Measurements from ENCODE around the gene CDC7.

- TF ChIP-seq TAF1 (IDR thresholded peaks at IDR 0.05; ENCODE audit: low read depth), result no peak
- TF ChIP-seq YY1 (IDR thresholded peaks at IDR 0.05; ENCODE audit: low read depth), result no peak
- TF ChIP-seq, protein P1, sequence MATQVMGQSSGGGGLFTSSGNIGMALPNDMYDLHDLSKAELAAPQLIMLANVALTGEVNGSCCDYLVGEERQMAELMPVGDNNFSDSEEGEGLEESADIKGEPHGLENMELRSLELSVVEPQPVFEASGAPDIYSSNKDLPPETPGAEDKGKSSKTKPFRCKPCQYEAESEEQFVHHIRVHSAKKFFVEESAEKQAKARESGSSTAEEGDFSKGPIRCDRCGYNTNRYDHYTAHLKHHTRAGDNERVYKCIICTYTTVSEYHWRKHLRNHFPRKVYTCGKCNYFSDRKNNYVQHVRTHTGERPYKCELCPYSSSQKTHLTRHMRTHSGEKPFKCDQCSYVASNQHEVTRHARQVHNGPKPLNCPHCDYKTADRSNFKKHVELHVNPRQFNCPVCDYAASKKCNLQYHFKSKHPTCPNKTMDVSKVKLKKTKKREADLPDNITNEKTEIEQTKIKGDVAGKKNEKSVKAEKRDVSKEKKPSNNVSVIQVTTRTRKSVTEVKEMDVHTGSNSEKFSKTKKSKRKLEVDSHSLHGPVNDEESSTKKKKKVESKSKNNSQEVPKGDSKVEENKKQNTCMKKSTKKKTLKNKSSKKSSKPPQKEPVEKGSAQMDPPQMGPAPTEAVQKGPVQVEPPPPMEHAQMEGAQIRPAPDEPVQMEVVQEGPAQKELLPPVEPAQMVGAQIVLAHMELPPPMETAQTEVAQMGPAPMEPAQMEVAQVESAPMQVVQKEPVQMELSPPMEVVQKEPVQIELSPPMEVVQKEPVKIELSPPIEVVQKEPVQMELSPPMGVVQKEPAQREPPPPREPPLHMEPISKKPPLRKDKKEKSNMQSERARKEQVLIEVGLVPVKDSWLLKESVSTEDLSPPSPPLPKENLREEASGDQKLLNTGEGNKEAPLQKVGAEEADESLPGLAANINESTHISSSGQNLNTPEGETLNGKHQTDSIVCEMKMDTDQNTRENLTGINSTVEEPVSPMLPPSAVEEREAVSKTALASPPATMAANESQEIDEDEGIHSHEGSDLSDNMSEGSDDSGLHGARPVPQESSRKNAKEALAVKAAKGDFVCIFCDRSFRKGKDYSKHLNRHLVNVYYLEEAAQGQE (IDR thresholded peaks at IDR 0.05; ENCODE audit: low read depth), result no peak
- no peak for TF ChIP-seq EP300 (IDR thresholded peaks at IDR 0.05; ENCODE audit: borderline replicate concordance)
- TF ChIP-seq TEAD4 (IDR thresholded peaks at IDR 0.05), result no peak
- no peak for TF ChIP-seq RAD21 (IDR thresholded peaks at IDR 0.05; ENCODE audit: low read depth)
- no peak for TF ChIP-seq EGR1 (IDR thresholded peaks at IDR 0.05)
- TF ChIP-seq, protein P2, sequence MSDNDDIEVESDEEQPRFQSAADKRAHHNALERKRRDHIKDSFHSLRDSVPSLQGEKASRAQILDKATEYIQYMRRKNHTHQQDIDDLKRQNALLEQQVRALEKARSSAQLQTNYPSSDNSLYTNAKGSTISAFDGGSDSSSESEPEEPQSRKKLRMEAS (IDR thresholded peaks at IDR 0.05), result no peak
- TF ChIP-seq NFIC (IDR thresholded peaks at IDR 0.05), result no peak
Measured at GRCh38 chr1:91537987-91538304, 37.3 kb downstream of the CDC7 start.

Measured in Ishikawa (cell line).